Ovary (tissue), 3 donors: ENCODE data around the gene CCL2.

Source experiments
- CTCF ChIP-seq, 3 donors: fragments of 450-650 bp in 2 of 3; fragments of 200-600 bp in 1 of 3; IDR thresholded peaks; one replicate each; pipeline versions ENCODE4 v1.5.1 to v1.8.0; 2016 to 2022; ENCODE audit warnings: antibody characterized with exemption in 3 of 3, mild to moderate bottlenecking in 1 of 3
- EP300 ChIP-seq: sonication (generic); formaldehyde crosslinking; IDR thresholded peaks from one replicate; pipeline ENCODE4 v1.6.1; 2017; ENCODE audit warnings: antibody characterized with exemption
- donor health status: DM: no; HTN: no; CAD: no.

GRCh38 chr17:34291721-34292348 is 36.8 kb downstream of the CCL2 start:
- TF ChIP-seq CTCF (IDR thresholded peaks at IDR 0.05): no peak
- TF ChIP-seq EP300: no peak
